Esophagus squamous epithelium (tissue), 5 donors: ENCODE measurements around the gene TSC22D1. TPM values are rescaled to one million over a fixed set of nuclear protein-coding genes. Genes with fewer than 3 reads are reported as not detected.

Experiments used
- DNase-seq: peaks from one replicate; lab custom pipeline; 2025; lab: John Stamatoyannopoulos, UW
- H3K27ac ChIP-seq, 4 donors: fragments of 200-600 bp; sonication (generic); one replicate each; pipeline ENCODE4 v1.5.1; 2016 to 2019; ENCODE audit warnings: mild to moderate bottlenecking in 1 of 4
- H3K27me3 ChIP-seq, 4 donors: fragments of 200-600 bp; sonication (generic); 1 replicate in 3 of 4; 2 replicates in 1 of 4; pipeline versions ENCODE4 v1.5.1 to v1.6.0; 2017 to 2021; ENCODE audit warnings: antibody characterized with exemption in 1 of 4
- H3K36me3 ChIP-seq, 3 donors: fragments of 200-600 bp; sonication (generic); one replicate each; pipeline ENCODE4 v1.5.1; 2016 to 2019
- H3K4me1 ChIP-seq, 3 donors: fragments of 200-600 bp; sonication (generic); one replicate each; pipeline ENCODE4 v1.5.1; 2017 to 2019
- H3K4me3 ChIP-seq, 4 donors: fragments of 200-600 bp; sonication (generic); 1 replicate in 3 of 4; 2 replicates in 1 of 4; pipeline ENCODE4 v1.5.1; 2016 to 2019; ENCODE audit warnings: mild to moderate bottlenecking in 2 of 4, moderate library complexity in 1 of 4
- H3K9me3 ChIP-seq, 3 donors: fragments of 200-600 bp; sonication (generic); one replicate each; pipeline ENCODE4 v1.5.1; 2016 to 2019
- POLR2A ChIP-seq, 4 donors: fragments of 450-650 bp; IDR thresholded peaks; one replicate each; pipeline ENCODE4 v1.6.1; 2017; ENCODE audit warnings: antibody characterized with exemption in 4 of 4, mild to moderate bottlenecking in 4 of 4, moderate library complexity in 3 of 4
- WGBS, 2 donors: methylation state at CpG; one replicate each; pipeline ENCODE4 v1.1.5; 2018; 5-methylcytosine and 5-hydroxymethylcytosine counted together
- intact Hi-C: fragments of 100-400 bp; cut with DNase I; formaldehyde crosslinking; loops from one replicate; pipeline ENCODE4 v1.15.0; 2022
- total RNA-seq, 4 donors: library from RNA; depleted of rRNA; stranded (reverse); fragments of >200 nt; gene quantifications; one replicate each; pipeline ENCODE4 v1.1.0, GENCODE V29; 2016
- TF ChIP-seq, protein P1 (sequence below), 6 experiments: fragments of 450-650 bp in 4 of 6; fragments of 200-600 bp in 2 of 6; sonication (generic) in 2 of 6; IDR thresholded peaks; one replicate each; pipeline ENCODE4 v1.5.1; 2016 to 2019; ENCODE audit warnings: antibody characterized with exemption in 6 of 6, mild to moderate bottlenecking in 4 of 6, moderate library complexity in 4 of 6
- donor health status: DM: yes; HTN: yes; CAD: no.

The TSC22D1 gene
- total RNA-seq, 4 donors from 2014 or later = 18.8 to 103 (median 35.1) TPM

DNA sequence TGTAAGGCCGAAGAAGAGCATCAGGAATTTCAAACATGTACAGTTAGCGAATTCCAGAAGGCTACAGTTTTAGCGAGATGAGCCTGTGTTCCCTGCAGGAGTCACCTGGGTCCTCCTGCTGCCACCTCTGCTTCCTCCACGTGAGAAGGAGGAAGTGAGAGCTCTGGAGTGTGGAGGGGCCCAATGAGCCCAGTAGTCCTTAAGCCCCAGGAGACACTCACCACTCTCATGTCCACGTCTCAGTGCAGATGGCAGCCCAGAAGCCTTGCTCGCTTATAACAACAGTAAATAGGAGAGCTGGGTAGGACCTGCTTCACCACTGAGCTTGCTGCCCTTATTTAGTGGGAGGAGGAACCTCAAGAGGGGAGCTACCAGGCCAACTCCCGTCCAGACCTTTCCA, 158.3 kb downstream of the TSC22D1 start:
- intact Hi-C loops = no loop called here
- Histone ChIP-seq H3K9me3 (no peaks in the 10 kb centered on the region), H3K27ac (no peak overlapping the region), H3K4me1 (no peaks in the 10 kb centered on the region), H3K27me3 (no peaks in the 10 kb centered on the region), H3K36me3 (no peaks in the 10 kb centered on the region), H3K4me3 (no peak overlapping the region)
- DNase-seq = no peak
- TF ChIP-seq, protein P1, sequence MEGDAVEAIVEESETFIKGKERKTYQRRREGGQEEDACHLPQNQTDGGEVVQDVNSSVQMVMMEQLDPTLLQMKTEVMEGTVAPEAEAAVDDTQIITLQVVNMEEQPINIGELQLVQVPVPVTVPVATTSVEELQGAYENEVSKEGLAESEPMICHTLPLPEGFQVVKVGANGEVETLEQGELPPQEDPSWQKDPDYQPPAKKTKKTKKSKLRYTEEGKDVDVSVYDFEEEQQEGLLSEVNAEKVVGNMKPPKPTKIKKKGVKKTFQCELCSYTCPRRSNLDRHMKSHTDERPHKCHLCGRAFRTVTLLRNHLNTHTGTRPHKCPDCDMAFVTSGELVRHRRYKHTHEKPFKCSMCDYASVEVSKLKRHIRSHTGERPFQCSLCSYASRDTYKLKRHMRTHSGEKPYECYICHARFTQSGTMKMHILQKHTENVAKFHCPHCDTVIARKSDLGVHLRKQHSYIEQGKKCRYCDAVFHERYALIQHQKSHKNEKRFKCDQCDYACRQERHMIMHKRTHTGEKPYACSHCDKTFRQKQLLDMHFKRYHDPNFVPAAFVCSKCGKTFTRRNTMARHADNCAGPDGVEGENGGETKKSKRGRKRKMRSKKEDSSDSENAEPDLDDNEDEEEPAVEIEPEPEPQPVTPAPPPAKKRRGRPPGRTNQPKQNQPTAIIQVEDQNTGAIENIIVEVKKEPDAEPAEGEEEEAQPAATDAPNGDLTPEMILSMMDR (IDR thresholded peaks at IDR 0.05) = no peak
- no peak for TF ChIP-seq POLR2A (IDR thresholded peaks at IDR 0.05)
- 72 to 86% methylated on average over 6 to 7 of the region's 7 CpGs for WGBS, 2 donors

DNA sequence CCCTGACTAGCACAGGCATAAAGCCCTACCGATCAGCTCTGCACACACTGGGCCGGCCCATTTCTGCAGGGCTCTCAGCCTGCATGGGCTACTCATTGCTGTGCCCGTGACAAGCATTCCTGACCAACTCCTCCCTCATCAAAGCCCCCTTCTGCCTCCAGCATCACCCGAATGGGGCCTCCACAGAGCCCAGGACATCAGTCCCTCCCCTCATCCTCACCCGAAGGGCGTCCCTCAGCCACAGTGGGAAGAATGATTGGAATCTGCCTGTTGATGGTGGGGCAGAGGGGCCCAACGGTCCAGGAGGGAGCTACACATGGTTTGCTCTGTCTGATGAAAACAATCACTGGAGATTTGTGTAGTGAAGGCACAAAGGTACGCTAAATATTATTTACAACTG, 158.7 kb downstream of the TSC22D1 start:
- no peak for DNase-seq
- Histone ChIP-seq H3K4me3 (no peak overlapping the region), H3K36me3 (no peaks in the 10 kb centered on the region), H3K27me3 (no peaks in the 10 kb centered on the region), H3K27ac (no peak overlapping the region), H3K9me3 (no peaks in the 10 kb centered on the region), H3K4me1 (no peaks in the 10 kb centered on the region)
- TF ChIP-seq POLR2A (IDR thresholded peaks at IDR 0.05) = no peak
- TF ChIP-seq, protein P1 (IDR thresholded peaks at IDR 0.05) = no peak
- intact Hi-C loops = no loop called here
- 82 to 85% methylated on average over 6 to 8 of the region's 8 CpGs for WGBS, 2 donors

DNA sequence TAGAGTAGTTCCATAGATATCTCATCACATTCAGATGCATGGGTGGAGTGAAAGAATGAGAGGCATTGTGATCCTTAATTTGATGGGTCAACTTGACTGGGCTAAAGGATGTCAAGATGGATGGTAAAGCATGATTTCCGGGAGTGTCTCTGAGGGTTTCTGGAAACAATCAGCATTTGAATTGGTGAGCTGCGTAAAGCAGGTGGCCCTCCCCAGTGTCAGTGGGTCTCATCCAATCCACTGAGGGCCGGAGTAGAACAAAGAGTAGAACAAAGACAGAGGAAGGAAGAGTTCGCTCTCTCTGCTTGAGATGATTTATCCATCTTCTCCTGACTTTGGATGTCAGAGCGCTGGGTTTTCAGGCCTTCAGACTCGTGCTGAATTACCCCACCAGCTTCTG, 159.4 kb downstream of the TSC22D1 start:
- intact Hi-C loops = no loop called here
- WGBS, 2 donors = 93 to 96% methylated on average over 6 of the region's 6 CpGs
- Histone ChIP-seq H3K4me1 (no peaks in the 10 kb centered on the region), H3K9me3 (no peaks in the 10 kb centered on the region), H3K4me3 (no peak overlapping the region), H3K36me3 (no peaks in the 10 kb centered on the region), H3K27ac (no peak overlapping the region), H3K27me3 (no peaks in the 10 kb centered on the region)
- DNase-seq = no peak
- TF ChIP-seq, protein P1 (IDR thresholded peaks at IDR 0.05) = no peak
- TF ChIP-seq POLR2A (IDR thresholded peaks at IDR 0.05) = no peak

DNA sequence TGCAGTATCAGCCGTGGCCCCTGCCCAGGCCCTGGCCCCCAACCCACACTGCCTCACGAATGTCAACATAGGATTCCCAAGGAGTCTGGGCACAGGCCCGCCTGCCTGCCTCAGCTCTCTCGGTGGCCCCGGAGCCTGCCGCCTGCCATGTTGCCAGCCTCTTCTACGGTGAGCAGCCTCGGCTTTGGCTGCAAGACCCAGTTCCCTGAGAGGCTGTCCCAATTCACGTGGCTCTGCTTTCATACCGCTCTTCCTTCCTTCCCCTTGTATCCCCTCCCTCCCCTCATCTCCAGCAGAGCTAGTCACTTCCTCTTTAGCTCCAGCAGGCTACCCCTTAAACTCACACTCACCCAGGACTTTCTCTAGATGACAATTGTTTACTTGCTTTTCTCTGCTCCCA, 159.8 kb downstream of the TSC22D1 start:
- H3K9me3 ChIP-seq = no peaks in the 10 kb centered on the region
- no peak overlapping the region for H3K27ac ChIP-seq
- no peak for TF ChIP-seq POLR2A (IDR thresholded peaks at IDR 0.05)
- TF ChIP-seq, protein P1 (IDR thresholded peaks at IDR 0.05) = no peak
- H3K27me3 ChIP-seq = no peaks in the 10 kb centered on the region
- intact Hi-C loops = no loop called here
- H3K4me1 ChIP-seq = no peaks in the 10 kb centered on the region
- no peaks in the 10 kb centered on the region for H3K36me3 ChIP-seq
- 73 to 88% methylated on average over 9 of the region's 10 CpGs for WGBS, 2 donors
- no peak for DNase-seq
- H3K4me3 ChIP-seq = no peak overlapping the region

DNA sequence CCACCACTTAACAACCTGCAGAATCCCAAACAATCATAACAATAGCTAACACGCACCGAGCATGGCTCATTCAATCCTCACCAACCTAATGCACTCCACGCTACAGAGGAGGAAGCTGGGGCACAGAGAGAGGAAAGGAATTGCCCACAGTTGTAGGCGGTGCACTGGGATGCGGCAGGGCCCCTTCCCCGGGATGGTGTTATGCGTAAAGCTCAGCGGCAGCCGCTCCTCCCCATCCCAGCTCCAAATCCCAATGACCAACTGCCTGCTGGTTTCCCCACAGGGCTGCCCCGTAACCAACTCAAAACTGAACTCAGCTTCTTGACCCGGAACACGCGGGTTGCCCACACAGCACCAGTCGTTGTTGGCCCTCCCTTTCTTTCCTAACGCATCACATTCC, 160.3 kb downstream of the TSC22D1 start:
- no peak for DNase-seq
- WGBS, 2 donors = 78 to 86% methylated on average over 13 to 14 of the region's 15 CpGs
- Histone ChIP-seq H3K36me3 (no peaks in the 10 kb centered on the region), H3K4me3 (no peak overlapping the region), H3K27me3 (no peaks in the 10 kb centered on the region), H3K9me3 (no peaks in the 10 kb centered on the region), H3K4me1 (no peaks in the 10 kb centered on the region), H3K27ac (no peak overlapping the region)
- TF ChIP-seq, protein P1 (IDR thresholded peaks at IDR 0.05) = no peak
- TF ChIP-seq POLR2A (IDR thresholded peaks at IDR 0.05) = no peak
- intact Hi-C loops = no loop called here
